Lung (tissue), 12 donors: ENCODE measurements around the gene CLN3. TPM values are rescaled to one million over a fixed set of nuclear protein-coding genes. Genes with fewer than 3 reads are reported as not detected.

ENCODE experiments used
- ATAC-seq: fragments of 200-7000 bp; cut with Tn5 transposase; one replicate; pipeline ENCODE4 v1.9.1; 2020; ENCODE audit warnings: moderate number of reproducible peaks; ENCODE audit not compliant: insufficient read depth, low FRiP score
- DNase-seq, 3 donors: peaks; one replicate each; pipeline ENCODE4 v3.0.0-alpha.2; 2013 to 2017
- H3K27ac ChIP-seq, 2 donors: one replicate each; pipeline ENCODE4 v1.5.1; 2013; ENCODE audit warnings: mild to moderate bottlenecking in 2 of 2, moderate library complexity in 2 of 2, control low read depth in 1 of 2, inconsistent platforms in 1 of 2, low read depth in 1 of 2, low read length in 1 of 2
- H3K27me3 ChIP-seq, 3 donors: one replicate each; pipeline ENCODE4 v1.5.1; 2013; ENCODE audit warnings: low read length in 2 of 3; ENCODE audit not compliant: control insufficient read depth in 3 of 3, insufficient read depth in 3 of 3
- H3K36me3 ChIP-seq, 4 donors: one replicate each; pipeline ENCODE4 v1.5.1; 2013; ENCODE audit warnings: low read length in 4 of 4, mild to moderate bottlenecking in 1 of 4, moderate library complexity in 1 of 4; ENCODE audit not compliant: control insufficient read depth in 4 of 4, insufficient read depth in 4 of 4
- H3K4me1 ChIP-seq, 5 donors: one replicate each; pipeline ENCODE4 v1.5.1; 2013; ENCODE audit warnings: low read length in 5 of 5, mild to moderate bottlenecking in 2 of 5, moderate library complexity in 1 of 5; ENCODE audit not compliant: control insufficient read depth in 5 of 5, insufficient read depth in 5 of 5
- H3K4me3 ChIP-seq: one replicate; pipeline ENCODE4 v1.5.1; 2013; ENCODE audit warnings: mild to moderate bottlenecking, control low read depth, moderate library complexity
- H3K9ac ChIP-seq, 2 donors: one replicate each; pipeline ENCODE4 v1.5.1; 2013; ENCODE audit warnings: low read length in 2 of 2, control low read depth in 1 of 2; ENCODE audit not compliant: insufficient read depth in 1 of 2
- H3K9me3 ChIP-seq, 4 donors: one replicate each; pipeline ENCODE4 v1.5.1; 2013; ENCODE audit warnings: low read length in 3 of 4, mild to moderate bottlenecking in 1 of 4, moderate library complexity in 1 of 4; ENCODE audit not compliant: control insufficient read depth in 4 of 4, insufficient read depth in 3 of 4
- CTCF ChIP-seq: IDR thresholded peaks from 2 replicates; pipeline ENCODE4 v1.5.1; 2012; ENCODE audit warnings: mild to moderate bottlenecking; ENCODE audit errors: control extremely low read depth, extremely low read depth
- WGBS, 2 donors: extraction: QIAGEN DNeasy Blood & Tissue Kit; methylation state at CpG; one replicate each; pipeline ENCODE4 v1.1.7; 2013; 5-methylcytosine and 5-hydroxymethylcytosine counted together
- polyA plus RNA-seq, 2 donors: library from polyadenylated mRNA; stranded (reverse); fragments of 200-250 nt; gene quantifications; one replicate each; pipeline ENCODE4 v1.2.1, GENCODE V29; 2013
- total RNA-seq, 2 donors: library from RNA; depleted of rRNA in 1 of 2; stranded (reverse); fragments of >200 nt in 1 of 2; gene quantifications; one replicate each; pipeline ENCODE4 v1.2.1, GENCODE V29; 2014 to 2021
- donor health status: control.
- donor health status: control.
- donor health status: Bipolar disorder and iron deficiency.
- donor health status: healthy.
- donor health status: DM: yes; HTN: yes; CAD: no.

Gene CLN3
- total and polyA plus RNA-seq, 4 donors: 42.4 to 64.8 (median 56.2) TPM

DNA sequence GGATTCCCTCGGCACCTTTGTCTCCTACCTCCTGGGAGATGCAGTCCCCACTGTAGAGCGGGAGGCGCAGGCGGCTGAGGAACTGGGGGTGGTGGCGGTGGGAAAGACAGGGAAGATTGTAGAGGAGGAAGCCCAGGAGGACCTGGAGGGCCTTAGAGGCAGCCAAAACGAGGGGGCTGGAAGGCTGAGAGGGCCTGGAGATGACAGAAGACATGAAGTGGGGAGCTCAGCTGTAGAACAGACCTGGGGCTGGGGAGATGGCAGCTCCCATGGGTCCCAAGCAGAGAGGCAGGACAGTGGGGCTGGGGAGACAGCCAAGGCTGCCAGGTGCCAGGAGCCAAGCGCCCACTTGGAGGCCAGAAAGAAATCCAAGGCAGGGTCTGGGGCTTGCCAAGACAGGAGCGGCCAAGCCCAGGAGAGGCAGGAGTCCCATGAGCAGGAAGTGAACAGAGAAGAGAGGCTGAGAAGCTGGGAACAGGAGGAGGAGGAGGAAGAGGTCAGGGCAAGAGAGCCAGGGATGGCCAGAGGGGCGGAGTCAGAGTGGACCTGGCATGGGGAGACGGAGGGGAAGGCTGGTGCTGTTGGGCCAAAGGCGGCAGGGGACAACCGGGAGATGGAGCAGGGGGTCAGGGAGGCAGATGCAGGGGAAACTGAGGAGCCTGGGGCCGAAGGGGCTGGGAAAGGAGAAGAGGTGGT, 3.4 kb upstream of the CLN3 start:
- Histone ChIP-seq H3K9me3 (no peaks in the 10 kb centered on the region), H3K4me3 (no peak overlapping the region), H3K27ac (peak overlapping the region in 1 of 2 donors; percentile 82), H3K27me3 (no peaks in the 10 kb centered on the region), H3K4me1 (no peaks in the 10 kb centered on the region), H3K9ac (no peak overlapping the region), H3K36me3 (no peaks in the 10 kb centered on the region)
- no peak for TF ChIP-seq CTCF
- DNase-seq: no peak
- 66 to 76% methylated on average over 13 of the region's 13 CpGs for WGBS, 2 donors
- ATAC-seq: no peak

GRCh38 chr16:28494121-28494851, 2.4 kb upstream of the CLN3 start, which contains the start of gene APOBR:
Gene APOBR, plus strand, starts transcription at chr16:28494643. Its CDS starts 39 bp downstream, at chr16:28494682.
- Histone ChIP-seq H3K27ac (peak within 1 kb of the TSS in 1 of 2 donors; percentile 82), H3K9ac (no peak within 1 kb of the TSS), H3K36me3 (peaks cover 0 to under 1% (median 0%) of the 10 kb centered on the region in 4 donors), H3K4me1 (no peaks in the 10 kb centered on the region), H3K27me3 (no peaks in the 10 kb centered on the region), H3K9me3 (no peaks in the 10 kb centered on the region), H3K4me3 (no peak within 1 kb of the TSS)
- WGBS, 2 donors: 27 to 58% methylated on average over 12 of the region's 12 CpGs
- DNase-seq (peak in 2 of 3 donors; percentile 9 to 10), ATAC-seq (peak; percentile 14)
- TF ChIP-seq CTCF: no peak

DNA sequence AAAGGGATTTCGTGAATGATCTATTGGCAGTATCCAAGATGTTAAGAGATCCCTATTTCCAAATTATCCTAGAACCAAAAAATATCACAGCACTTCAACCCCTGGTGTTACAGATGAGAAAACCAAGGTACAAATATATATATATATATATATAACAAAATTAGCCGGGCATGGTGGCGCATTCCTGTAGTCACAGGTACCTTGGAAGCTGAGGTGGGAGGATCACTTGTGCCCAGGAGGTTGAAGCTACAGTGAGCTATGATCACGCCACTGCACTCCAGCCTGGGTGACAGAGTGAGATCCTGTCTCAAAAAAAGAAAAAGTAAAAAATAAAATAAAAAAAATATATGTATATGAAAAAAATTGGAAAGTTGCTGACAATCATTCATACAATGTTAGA, 637 bp upstream of the CLN3 start:
- Histone ChIP-seq H3K9me3 (no peaks in the 10 kb centered on the region), H3K36me3 (peaks cover 0 to 10% (median 6%) of the 10 kb centered on the region in 4 donors), H3K9ac (peak overlapping the region; percentile 39 to 52), H3K4me1 (no peaks in the 10 kb centered on the region), H3K4me3 (no peak overlapping the region), H3K27ac (peak overlapping the region in 1 of 2 donors; percentile 92), H3K27me3 (no peaks in the 10 kb centered on the region)
- TF ChIP-seq CTCF: no peak
- no peak for ATAC-seq
- WGBS, 2 donors: 47 to 54% methylated on average over 4 of the region's 4 CpGs
- no peak for DNase-seq
